Measurements from ENCODE around the gene ZNF532.

- TF ChIP-seq CTCF (IDR thresholded peaks at IDR 0.05) (no peak), POLR2A (IDR thresholded peaks at IDR 0.05) (no peak)
Observed at GRCh38 chr18:58823412-58823811, 41.3 kb upstream of the ZNF532 start.

Data from tibial nerve (tissue), 3 donors.